ENCODE measurements around the gene UBTD2. TPM values are rescaled to one million over a fixed set of nuclear protein-coding genes. Genes with fewer than 3 reads are reported as not detected.
A peak's percentile ranks its signal among the peaks of the same experiment; 100 is the strongest.

UBTD2 gene
- total RNA-seq, 4 donors from 2014 or later, result 6.0 to 35.4 (median 19.0) TPM

DNA sequence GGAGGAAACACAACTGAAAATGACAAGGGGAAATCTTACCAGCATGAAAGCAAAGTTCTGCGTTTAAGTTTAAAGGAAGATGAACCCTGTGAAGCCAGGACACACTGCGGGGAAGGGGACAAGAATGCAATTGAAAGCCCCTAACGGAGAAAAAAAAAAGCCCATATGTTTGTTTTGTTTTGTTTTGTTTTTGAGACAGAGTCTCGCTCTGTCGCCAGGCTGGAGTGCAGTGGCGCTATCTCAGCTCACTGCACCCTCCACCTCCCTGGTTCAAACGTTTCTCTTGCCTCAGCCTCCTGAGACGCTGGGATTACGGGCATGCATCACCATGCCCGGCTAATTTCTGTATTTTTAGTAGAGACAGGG lies 98.5 kb downstream of the UBTD2 start:
- H3K36me3 ChIP-seq, result no peaks in the 10 kb centered on the region
- H3K27me3 ChIP-seq, result no peaks in the 10 kb centered on the region
- peak overlapping the region; percentile 92 to 97 (median 96) for H3K27ac ChIP-seq
- no peak for TF ChIP-seq POLR2AphosphoS5 (IDR thresholded peaks at IDR 0.05)
- TF ChIP-seq POLR2A (IDR thresholded peaks at IDR 0.05), result no peak
- TF ChIP-seq CTCF (IDR thresholded peaks at IDR 0.05), result no peak
- no peak for TF ChIP-seq EP300 (IDR thresholded peaks at IDR 0.05; ENCODE audit: low read depth)
- intact Hi-C loops (cut with DNase I; ENCODE audit: low total_unique reads), result loop anchor here (5.0 kb wide), 2 partner anchors 78 to 107 kb away; no protein-coding TSS in a partner anchor
- in situ Hi-C loops (cut with MboI; ENCODE audit: low pct_ligation_motif_present in 1 of 4, low pct_unique_long_range_greater_than_20kb in 1 of 4, low sequenced_read_pairs in 3 of 4), result loop anchor here in 1 of 4 donors (5.0 kb wide), 1 partner anchor 73 kb away; no protein-coding TSS in a partner anchor
- WGBS, 2 donors (ENCODE audit: low coverage in 1 of 2), result 64 to 77% methylated on average over 3 to 10 of the region's 10 CpGs
- H3K4me3 ChIP-seq, result peak overlapping the region in 2 of 4 donors; percentile 0 to 86
- DNase-seq, result no peak
- H3K9me3 ChIP-seq, result no peaks in the 10 kb centered on the region
- peaks cover 6 to 29% (median 14%) of the 10 kb centered on the region in 4 donors for H3K4me1 ChIP-seq

- no peak for TF ChIP-seq POLR2AphosphoS5 (IDR thresholded peaks at IDR 0.05)
- no peak for TF ChIP-seq EP300 (IDR thresholded peaks at IDR 0.05; ENCODE audit: low read depth)
- TF ChIP-seq CTCF (IDR thresholded peaks at IDR 0.05), result no peak
- Histone ChIP-seq H3K27me3 (no peaks in the 10 kb centered on the region), H3K27ac (peak overlapping the region in 2 of 4 donors; percentile 95 to 96), H3K4me1 (peaks cover 6 to 34% (median 14%) of the 10 kb centered on the region in 4 donors), H3K36me3 (no peaks in the 10 kb centered on the region), H3K9me3 (no peaks in the 10 kb centered on the region), H3K4me3 (no peak overlapping the region)
- in situ Hi-C loops (cut with MboI; ENCODE audit: low pct_ligation_motif_present in 1 of 4, low pct_unique_long_range_greater_than_20kb in 1 of 4, low sequenced_read_pairs in 3 of 4), result loop anchor here in 1 of 4 donors (5.0 kb wide), 1 partner anchor 72 kb away; no protein-coding TSS in a partner anchor
- WGBS, 2 donors (ENCODE audit: low coverage in 1 of 2), result 67 to 98% methylated on average over 1 to 4 of the region's 4 CpGs
- no peak for DNase-seq
- intact Hi-C loops (cut with DNase I; ENCODE audit: low total_unique reads), result no loop called here
These were observed 99.7 kb downstream of the UBTD2 start for GRCh38 chr5:172183881-172184280.

GRCh38 chr5:172182291-172182690 lies 101.3 kb downstream of the UBTD2 start:
- Histone ChIP-seq H3K4me3 (no peak overlapping the region), H3K4me1 (peaks cover 6 to 28% (median 17%) of the 10 kb centered on the region in 4 donors), H3K36me3 (no peaks in the 10 kb centered on the region), H3K27me3 (no peaks in the 10 kb centered on the region), H3K27ac (no peak overlapping the region), H3K9me3 (no peaks in the 10 kb centered on the region)
- intact Hi-C loops (cut with DNase I; ENCODE audit: low total_unique reads) (no loop called here), in situ Hi-C loops (cut with MboI; ENCODE audit: low pct_ligation_motif_present in 1 of 4, low pct_unique_long_range_greater_than_20kb in 1 of 4, low sequenced_read_pairs in 3 of 4) (loop anchor here in 1 of 4 donors (5.0 kb wide), 1 partner anchor 70 kb away; no protein-coding TSS in a partner anchor)
- no peak for DNase-seq
- WGBS, 2 donors (ENCODE audit: low coverage in 1 of 2), result 84 to 97% methylated on average over 5 to 6 of the region's 6 CpGs
- TF ChIP-seq POLR2A (IDR thresholded peaks at IDR 0.05) (no peak), EP300 (IDR thresholded peaks at IDR 0.05; ENCODE audit: low read depth) (no peak), CTCF (IDR thresholded peaks at IDR 0.05) (no peak), POLR2AphosphoS5 (IDR thresholded peaks at IDR 0.05) (no peak)

DNA sequence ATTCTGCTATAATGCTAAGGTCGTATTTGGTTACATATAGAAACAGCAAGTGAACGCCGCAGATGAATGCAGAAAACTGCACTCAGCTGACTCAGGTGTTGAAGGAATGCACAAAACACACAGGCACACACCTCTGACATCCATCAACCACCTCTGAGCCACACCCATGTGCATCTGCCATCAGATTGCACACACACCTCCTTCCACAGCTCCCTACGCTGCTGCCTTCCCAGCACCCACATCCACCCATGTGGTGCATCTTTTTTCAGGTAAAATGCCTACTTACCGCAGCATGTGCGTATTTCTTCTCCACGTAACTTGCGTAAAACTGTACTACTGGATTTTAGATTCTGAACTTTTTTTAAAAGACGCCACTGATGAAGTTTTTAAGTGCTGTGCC lies 102.6 kb downstream of the UBTD2 start:
- peaks cover 0 to 19% (median 6%) of the 10 kb centered on the region in 4 donors for H3K4me1 ChIP-seq
- intact Hi-C loops (cut with DNase I; ENCODE audit: low total_unique reads) (no loop called here), in situ Hi-C loops (cut with MboI; ENCODE audit: low pct_ligation_motif_present in 1 of 4, low pct_unique_long_range_greater_than_20kb in 1 of 4, low sequenced_read_pairs in 3 of 4) (loop anchor here in 1 of 4 donors (5.0 kb wide), 1 partner anchor 69 kb away; no protein-coding TSS in a partner anchor)
- WGBS, 2 donors (ENCODE audit: low coverage in 1 of 2), result 93 to 94% methylated on average over 9 of the region's 9 CpGs
- no peaks in the 10 kb centered on the region for H3K9me3 ChIP-seq
- H3K27me3 ChIP-seq, result no peaks in the 10 kb centered on the region
- H3K4me3 ChIP-seq, result no peak overlapping the region
- no peak for DNase-seq
- H3K36me3 ChIP-seq, result no peaks in the 10 kb centered on the region
- TF ChIP-seq POLR2AphosphoS5 (IDR thresholded peaks at IDR 0.05) (no peak), POLR2A (IDR thresholded peaks at IDR 0.05) (no peak), EP300 (IDR thresholded peaks at IDR 0.05; ENCODE audit: low read depth) (no peak), CTCF (IDR thresholded peaks at IDR 0.05) (no peak)
- H3K27ac ChIP-seq, result no peak overlapping the region

Data from transverse colon (tissue), 4 donors.